Hepatocyte (in vitro differentiated cells): Measurements from ENCODE around the gene XXYLT1.

Experiments used
- EZH2 ChIP-seq: fragments of 200-600 bp; sonication (generic); IDR thresholded peaks from 2 replicates; pipeline ENCODE4 v1.6.1; 2016; ENCODE audit warnings: antibody characterized with exemption, mild to moderate bottlenecking, borderline replicate concordance
- EZH2phosphoT487 ChIP-seq: fragments of 200-600 bp; sonication (generic); IDR thresholded peaks from one replicate; pipeline ENCODE4 v1.6.1; 2018; ENCODE audit warnings: antibody characterized with exemption, mild to moderate bottlenecking, low read depth, moderate library complexity; ENCODE audit not compliant: unreplicated experiment, severe bottlenecking
- TF ChIP-seq, protein P1 (sequence below): fragments of 200-600 bp; sonication (generic); IDR thresholded peaks from 2 replicates; pipeline ENCODE4 v1.5.1; 2016; ENCODE audit warnings: antibody characterized with exemption, mild to moderate bottlenecking; ENCODE audit not compliant: poor library complexity

GRCh38 chr3:195230244-195230643, 40.7 kb downstream of the XXYLT1 start:
- TF ChIP-seq, protein P1, sequence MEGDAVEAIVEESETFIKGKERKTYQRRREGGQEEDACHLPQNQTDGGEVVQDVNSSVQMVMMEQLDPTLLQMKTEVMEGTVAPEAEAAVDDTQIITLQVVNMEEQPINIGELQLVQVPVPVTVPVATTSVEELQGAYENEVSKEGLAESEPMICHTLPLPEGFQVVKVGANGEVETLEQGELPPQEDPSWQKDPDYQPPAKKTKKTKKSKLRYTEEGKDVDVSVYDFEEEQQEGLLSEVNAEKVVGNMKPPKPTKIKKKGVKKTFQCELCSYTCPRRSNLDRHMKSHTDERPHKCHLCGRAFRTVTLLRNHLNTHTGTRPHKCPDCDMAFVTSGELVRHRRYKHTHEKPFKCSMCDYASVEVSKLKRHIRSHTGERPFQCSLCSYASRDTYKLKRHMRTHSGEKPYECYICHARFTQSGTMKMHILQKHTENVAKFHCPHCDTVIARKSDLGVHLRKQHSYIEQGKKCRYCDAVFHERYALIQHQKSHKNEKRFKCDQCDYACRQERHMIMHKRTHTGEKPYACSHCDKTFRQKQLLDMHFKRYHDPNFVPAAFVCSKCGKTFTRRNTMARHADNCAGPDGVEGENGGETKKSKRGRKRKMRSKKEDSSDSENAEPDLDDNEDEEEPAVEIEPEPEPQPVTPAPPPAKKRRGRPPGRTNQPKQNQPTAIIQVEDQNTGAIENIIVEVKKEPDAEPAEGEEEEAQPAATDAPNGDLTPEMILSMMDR, result no peak
- no peak for TF ChIP-seq EZH2
- no peak for TF ChIP-seq EZH2phosphoT487
